Renal cortical epithelial cell (primary cell): ENCODE measurements around the gene NDUFAF7. TPM values are rescaled to one million over a fixed set of nuclear protein-coding genes. Genes with fewer than 3 reads are reported as not detected.
"Not testable (repeated sequence)": the region's sequence is repeated elsewhere in the genome, so short reads cannot be mapped to it uniquely, and the experiment has no call there.

Experiments used
- DNase-seq: peaks from one replicate; pipeline ENCODE4 v3.0.0-alpha.2; 2011; ENCODE audit warnings: low read depth
- total RNA-seq: library from RNA; depleted of rRNA; stranded (reverse); fragments of >200 nt; gene quantifications from 2 replicates; pipeline ENCODE4 v1.2.3, GENCODE V29; 2014

The NDUFAF7 gene
- total RNA-seq, 1 donor from 2014 or later, result 17.3 TPM

GRCh38 chr2:37282746-37283145 lies 51.3 kb downstream of the NDUFAF7 start:
- DNase-seq, result no peak

- peak; percentile 83 for DNase-seq
These were observed 51.7 kb downstream of the NDUFAF7 start for GRCh38 chr2:37283207-37283606.

- DNase-seq, result no peak
These were observed 52.9 kb downstream of the NDUFAF7 start for GRCh38 chr2:37284381-37284780.

GRCh38 chr2:37287966-37288365 lies 56.5 kb downstream of the NDUFAF7 start:
- DNase-seq, result peak; percentile 35

GRCh38 chr2:37291680-37292079 lies 60.2 kb downstream of the NDUFAF7 start:
- no peak for DNase-seq

GRCh38 chr2:37294858-37295257 lies 63.4 kb downstream of the NDUFAF7 start:
- DNase-seq, result not testable (repeated sequence)

- DNase-seq, result no peak
These were observed 64.1 kb downstream of the NDUFAF7 start for GRCh38 chr2:37295469-37296073.

GRCh38 chr2:37297632-37298031 lies 66.2 kb downstream of the NDUFAF7 start:
- no peak for DNase-seq

Other genes starting within 250 kb of the NDUFAF7 start
- 23.6 and 31.6 TPM in 2 replicates for gene HEATR5B, start 147.3 kb upstream of the NDUFAF7 start, total RNA-seq
- gene GPATCH11, start 147.1 kb upstream of the NDUFAF7 start, total RNA-seq, result 5.6 and 6.1 TPM in 2 replicates
- 23.8 and 38.7 TPM in 2 replicates for gene EIF2AK2, start 74.7 kb upstream of the NDUFAF7 start, total RNA-seq
- not detected in 2 replicates for gene SULT6B1, start 43.0 kb upstream of the NDUFAF7 start, total RNA-seq
- 18.6 and 25.6 TPM in 2 replicates for gene CEBPZOS, start 35.2 kb upstream of the NDUFAF7 start, total RNA-seq
- gene CEBPZ, start 62 bp upstream of the NDUFAF7 start, total RNA-seq, result 59.6 and 76.9 TPM in 2 replicates
- gene PRKD3, start 93.2 kb downstream of the NDUFAF7 start, total RNA-seq, result 68.6 and 69.3 TPM in 2 replicates
- gene QPCT, start 113.0 kb downstream of the NDUFAF7 start, total RNA-seq, result 81.8 and 83.0 TPM in 2 replicates